Naive B cell (primary cell): ENCODE data around the gene HSPG2. TPM values are rescaled to one million over a fixed set of nuclear protein-coding genes. Genes with fewer than 3 reads are reported as not detected.
"Not testable (repeated sequence)": the region's sequence is repeated elsewhere in the genome, so short reads cannot be mapped to it uniquely, and the experiment has no call there.

ENCODE experiments used
- ATAC-seq, 2 donors: fragments of 150-1000 bp; cut with Tn5 transposase; 2 replicates each; pipeline ENCODE4 v1.10.0; 2021; ENCODE audit warnings: low read depth in 2 of 2, mild to moderate bottlenecking in 2 of 2, moderate library complexity in 2 of 2
- DNase-seq: peaks from one replicate; pipeline ENCODE4 v3.0.0; 2022
- H3K27ac Mint-ChIP-seq, 6 donors: one replicate each; pipeline ENCODE4 v1.8.0; 2020 to 2022; ENCODE audit warnings: mild to moderate bottlenecking in 6 of 6, mixed read lengths in 6 of 6, moderate library complexity in 5 of 6, inconsistent platforms in 2 of 6
- H3K27me3 Mint-ChIP-seq, 3 donors: one replicate each; pipeline ENCODE4 v1.8.0; 2021 to 2022; ENCODE audit warnings: mixed read lengths in 3 of 3, mild to moderate bottlenecking in 1 of 3
- H3K36me3 Mint-ChIP-seq, 2 donors: one replicate each; pipeline ENCODE4 v1.8.0; 2020 to 2022; ENCODE audit warnings: mixed read lengths in 2 of 2, inconsistent platforms in 1 of 2, mild to moderate bottlenecking in 1 of 2
- H3K4me1 Mint-ChIP-seq, 3 donors: one replicate each; pipeline ENCODE4 v1.8.0; 2020 to 2022; ENCODE audit warnings: mixed read lengths in 3 of 3, inconsistent platforms in 1 of 3, mild to moderate bottlenecking in 1 of 3, moderate library complexity in 1 of 3
- H3K4me3 Mint-ChIP-seq, 8 donors: one replicate each; pipeline ENCODE4 v1.8.0; 2020 to 2022; ENCODE audit warnings: mild to moderate bottlenecking in 8 of 8, mixed read lengths in 8 of 8, moderate library complexity in 8 of 8, inconsistent platforms in 2 of 8
- H3K9me3 Mint-ChIP-seq, 7 donors: one replicate each; pipeline ENCODE4 v1.8.0; 2020 to 2022; ENCODE audit warnings: mixed read lengths in 7 of 7, mild to moderate bottlenecking in 5 of 7, inconsistent platforms in 2 of 7, moderate library complexity in 1 of 7
- polyA plus RNA-seq, 6 donors: library from polyadenylated mRNA; unstranded; fragments of 300-500 nt; fragmentation: Illumina TruSeq; gene quantifications; one replicate each; pipeline ENCODE4 v1.2.3, GENCODE V29; 2021; ENCODE audit warnings: low read depth in 6 of 6

Gene HSPG2
- polyA plus RNA-seq, result under 1 TPM in 1 of 6 donors, not detected in 5; 0.07 TPM

GRCh38 chr1:21937034-21937371, at the start of gene HSPG2:
TSS of gene HSPG2 (minus strand) at chr1:21937310. CDS start at chr1:21937217, 93 bp downstream.
- H3K4me1 Mint-ChIP-seq, result peaks cover 12 to 21% (median 18%) of the 10 kb centered on the region in 3 donors
- peak within 1 kb of the TSS; percentile 84 to 97 (median 90) for H3K4me3 Mint-ChIP-seq
- H3K9me3 Mint-ChIP-seq, result no peaks in the 10 kb centered on the region
- ATAC-seq (peak; percentile 44 to 47), DNase-seq (no peak)
- peak within 1 kb of the TSS in 4 of 6 donors; percentile 32 to 82 (median 58) for H3K27ac Mint-ChIP-seq
- H3K36me3 Mint-ChIP-seq, result peaks cover 0 to 8% of the 10 kb centered on the region in 2 donors
- peaks cover 25 to 35% (median 34%) of the 10 kb centered on the region in 3 donors for H3K27me3 Mint-ChIP-seq

- not testable (repeated sequence) for ATAC-seq, H3K27ac Mint-ChIP-seq, H3K4me1 Mint-ChIP-seq, H3K4me3 Mint-ChIP-seq, H3K9me3 Mint-ChIP-seq, DNase-seq, H3K36me3 Mint-ChIP-seq, H3K27me3 Mint-ChIP-seq
Measured at GRCh38 chr1:21986386-21986785, 49.3 kb upstream of the HSPG2 start.

- not testable (repeated sequence) for H3K27ac Mint-ChIP-seq, ATAC-seq, DNase-seq, H3K4me3 Mint-ChIP-seq, H3K4me1 Mint-ChIP-seq, H3K36me3 Mint-ChIP-seq, H3K9me3 Mint-ChIP-seq, H3K27me3 Mint-ChIP-seq
Measured at GRCh38 chr1:21985893-21986292, 48.8 kb upstream of the HSPG2 start.

GRCh38 chr1:21983539-21983938, 46.4 kb upstream of the HSPG2 start:
- not testable (repeated sequence) for H3K27ac Mint-ChIP-seq, H3K9me3 Mint-ChIP-seq, H3K36me3 Mint-ChIP-seq, H3K4me1 Mint-ChIP-seq, DNase-seq, H3K27me3 Mint-ChIP-seq, H3K4me3 Mint-ChIP-seq, ATAC-seq

GRCh38 chr1:21982122-21982521, 45.0 kb upstream of the HSPG2 start:
- not testable (repeated sequence) for DNase-seq, H3K27ac Mint-ChIP-seq, H3K9me3 Mint-ChIP-seq, H3K4me1 Mint-ChIP-seq, H3K27me3 Mint-ChIP-seq, H3K36me3 Mint-ChIP-seq, ATAC-seq, H3K4me3 Mint-ChIP-seq

- ATAC-seq, H3K9me3 Mint-ChIP-seq, H3K36me3 Mint-ChIP-seq, H3K27me3 Mint-ChIP-seq, H3K4me1 Mint-ChIP-seq, H3K4me3 Mint-ChIP-seq, H3K27ac Mint-ChIP-seq, DNase-seq: not testable (repeated sequence)
Measured at GRCh38 chr1:21981253-21981652, 44.1 kb upstream of the HSPG2 start.

- H3K27ac Mint-ChIP-seq, ATAC-seq, H3K9me3 Mint-ChIP-seq: not testable (repeated sequence)
Measured at GRCh38 chr1:21980515-21981220, 43.6 kb upstream of the HSPG2 start.

GRCh38 chr1:21978209-21978608, 41.1 kb upstream of the HSPG2 start:
- not testable (repeated sequence) for H3K9me3 Mint-ChIP-seq, H3K4me1 Mint-ChIP-seq, H3K36me3 Mint-ChIP-seq, H3K27me3 Mint-ChIP-seq, DNase-seq, ATAC-seq, H3K4me3 Mint-ChIP-seq, H3K27ac Mint-ChIP-seq

More at GRCh38 chr1:21980515-21981220, 43.6 kb upstream of the HSPG2 start:
- not testable (repeated sequence) for H3K36me3 Mint-ChIP-seq, H3K4me1 Mint-ChIP-seq, H3K27me3 Mint-ChIP-seq, DNase-seq, H3K4me3 Mint-ChIP-seq

- H3K9me3 Mint-ChIP-seq, H3K27me3 Mint-ChIP-seq, ATAC-seq, DNase-seq, H3K36me3 Mint-ChIP-seq, H3K4me1 Mint-ChIP-seq, H3K4me3 Mint-ChIP-seq: not testable (repeated sequence)
- H3K27ac Mint-ChIP-seq, result peak within 1 kb of the TSS in 1 of 6 donors; percentile 58
Measured at GRCh38 chr1:21976703-21977239, 39.7 kb upstream of the HSPG2 start, which contains the start of gene CELA3B. TSS of gene CELA3B (plus strand) at chr1:21977022. CDS start at chr1:21977040, 18 bp downstream.

- not testable (repeated sequence) for H3K36me3 Mint-ChIP-seq, H3K4me1 Mint-ChIP-seq, H3K9me3 Mint-ChIP-seq, H3K27me3 Mint-ChIP-seq, ATAC-seq, DNase-seq, H3K4me3 Mint-ChIP-seq
- peak overlapping the region in 1 of 6 donors; percentile 90 for H3K27ac Mint-ChIP-seq
Measured at GRCh38 chr1:21975296-21975695, 38.2 kb upstream of the HSPG2 start.

GRCh38 chr1:21974699-21975098, 37.6 kb upstream of the HSPG2 start:
- not testable (repeated sequence) for H3K27ac Mint-ChIP-seq, H3K4me1 Mint-ChIP-seq, H3K4me3 Mint-ChIP-seq, H3K27me3 Mint-ChIP-seq, H3K9me3 Mint-ChIP-seq, ATAC-seq, DNase-seq, H3K36me3 Mint-ChIP-seq

- H3K36me3 Mint-ChIP-seq, DNase-seq, H3K4me3 Mint-ChIP-seq, ATAC-seq, H3K9me3 Mint-ChIP-seq, H3K27me3 Mint-ChIP-seq, H3K4me1 Mint-ChIP-seq, H3K27ac Mint-ChIP-seq: not testable (repeated sequence)
Measured at GRCh38 chr1:21973948-21974347, 36.8 kb upstream of the HSPG2 start.

- DNase-seq, H3K27ac Mint-ChIP-seq, H3K4me3 Mint-ChIP-seq, ATAC-seq, H3K36me3 Mint-ChIP-seq, H3K9me3 Mint-ChIP-seq, H3K4me1 Mint-ChIP-seq: not testable (repeated sequence)
- H3K27me3 Mint-ChIP-seq, result peaks cover 4 to 14% (median 7%) of the 10 kb centered on the region in 3 donors
Measured at GRCh38 chr1:21972973-21973441, 35.9 kb upstream of the HSPG2 start.

GRCh38 chr1:21970523-21970922, 33.4 kb upstream of the HSPG2 start:
- not testable (repeated sequence) for H3K4me3 Mint-ChIP-seq, DNase-seq
- peaks cover 0 to 14% (median 6%) of the 10 kb centered on the region in 3 donors for H3K27me3 Mint-ChIP-seq

More at GRCh38 chr1:21970523-21970922, 33.4 kb upstream of the HSPG2 start:
- not testable (repeated sequence) for ATAC-seq, H3K36me3 Mint-ChIP-seq, H3K4me1 Mint-ChIP-seq, H3K9me3 Mint-ChIP-seq
- peak overlapping the region in 1 of 6 donors; percentile 49 for H3K27ac Mint-ChIP-seq
